ENCODE data around the gene PRMT7.

Gene PRMT7

DNA sequence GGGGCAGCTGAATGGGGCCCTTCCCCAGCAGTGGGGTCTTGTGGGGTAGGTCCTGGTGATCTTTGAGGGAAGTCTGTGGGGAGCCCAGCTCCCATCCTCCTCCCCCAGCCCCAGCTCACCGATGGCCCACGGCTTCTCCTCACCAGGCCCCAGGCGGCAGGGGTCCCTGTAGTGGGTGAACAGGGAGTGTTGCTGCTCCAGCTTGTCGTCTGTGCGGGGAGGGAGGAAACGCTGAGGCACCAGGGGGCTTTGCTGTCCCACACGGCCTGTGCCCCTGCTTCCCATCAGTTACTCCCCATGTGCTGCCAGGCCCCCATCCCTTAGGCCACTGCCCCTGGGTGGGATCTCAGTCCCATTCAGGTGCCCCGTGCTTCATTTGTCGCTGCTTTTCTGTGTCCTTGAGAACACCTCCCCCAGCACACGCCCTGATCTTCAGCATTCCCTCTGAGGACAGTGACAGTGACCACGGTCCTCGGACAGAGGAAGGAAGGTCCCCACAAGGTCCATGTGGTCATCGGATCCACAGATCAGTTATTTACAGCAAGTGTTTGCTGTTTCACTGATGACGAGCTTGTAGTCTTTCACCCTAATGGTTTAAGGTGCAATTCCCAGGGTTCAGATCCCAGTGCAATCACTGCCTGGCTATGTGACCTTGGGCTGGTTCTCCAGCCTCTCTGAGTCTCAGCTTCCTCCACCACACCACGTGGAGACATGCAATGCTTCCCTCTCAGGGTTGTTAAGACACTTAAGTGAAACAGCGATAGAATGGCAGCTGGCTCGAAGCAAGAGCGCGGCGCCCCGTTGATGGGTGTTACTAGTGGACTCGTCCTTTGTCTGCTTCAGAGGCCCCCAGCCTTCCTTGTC, 53.1 kb downstream of the PRMT7 start:
- DNase-seq (ENCODE audit: low spot score), result no peak

DNA sequence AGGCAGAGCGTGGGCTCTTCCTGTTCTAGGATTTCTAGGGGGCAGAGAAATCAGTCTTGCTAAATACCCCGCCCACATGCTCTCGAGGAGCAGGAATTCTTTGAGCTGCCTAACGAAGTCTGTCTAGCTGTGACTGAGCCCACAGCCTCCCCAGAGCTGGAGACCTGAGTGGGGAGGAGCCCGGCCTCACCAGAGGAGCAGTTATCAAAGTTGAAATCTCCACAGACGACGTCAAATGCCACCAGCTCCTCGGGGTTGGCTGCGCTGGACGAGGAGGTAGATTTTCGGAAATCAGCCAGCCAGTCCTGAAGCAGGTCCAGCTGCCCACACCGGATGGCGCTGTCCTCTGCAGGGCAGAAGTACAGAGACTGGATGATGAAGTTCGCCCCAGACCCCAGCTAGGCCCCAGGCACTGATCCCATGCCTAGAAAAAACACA, 53.8 kb downstream of the PRMT7 start:
- no peak for DNase-seq (ENCODE audit: low spot score)

DNA sequence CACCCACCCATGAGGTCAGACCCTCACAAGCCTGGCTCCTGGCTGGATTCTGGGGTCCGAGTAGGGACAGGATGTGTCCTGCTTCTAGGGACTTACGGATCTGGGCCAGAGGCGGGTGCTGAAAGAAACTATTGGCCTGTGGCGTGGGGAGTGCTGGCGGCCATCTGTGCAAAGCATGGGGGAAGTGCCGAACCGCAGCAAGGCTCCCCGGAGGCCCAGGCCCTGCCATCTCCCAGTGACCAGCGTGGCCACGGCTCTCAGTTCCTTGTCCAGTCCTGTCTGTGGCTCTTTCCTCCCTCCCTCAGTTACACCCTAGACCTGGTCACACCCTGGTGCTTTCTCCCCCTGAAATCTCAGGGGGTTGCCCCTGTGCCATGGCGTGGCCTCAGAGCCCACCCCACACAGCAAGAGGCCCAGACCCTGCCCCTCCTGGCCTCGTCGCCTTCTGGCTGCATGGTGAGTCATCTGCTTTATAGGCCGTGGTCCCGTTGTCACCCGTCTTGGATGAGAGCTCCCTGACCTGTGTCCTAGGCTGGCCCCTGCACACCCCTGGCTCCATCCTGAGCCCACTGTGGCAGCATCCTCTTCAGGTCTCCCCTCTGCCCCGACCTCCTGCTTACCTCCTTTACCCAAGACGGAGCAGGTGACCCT, 54.5 kb downstream of the PRMT7 start:
- DNase-seq (ENCODE audit: low spot score), result no peak

DNA sequence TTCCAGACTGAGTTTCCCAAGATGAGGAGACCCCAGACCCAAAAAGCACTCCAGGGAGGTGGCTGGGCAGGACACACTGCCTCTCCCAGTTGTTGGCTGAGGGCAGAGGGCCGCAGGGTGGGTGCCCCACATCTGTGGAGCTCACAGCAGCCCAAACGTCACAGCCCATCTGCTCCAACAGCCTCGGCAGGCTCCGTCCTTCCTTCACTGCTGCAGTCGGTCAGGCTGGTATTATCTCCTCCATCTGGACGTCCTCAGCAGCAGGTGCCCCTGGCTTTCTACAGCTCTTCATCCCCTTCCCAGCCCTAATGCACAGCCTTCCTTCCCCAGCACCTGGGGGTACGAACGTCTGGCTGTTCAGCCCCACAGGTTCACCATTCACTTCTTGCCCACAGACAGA, 55.2 kb downstream of the PRMT7 start:
- no peak for DNase-seq (ENCODE audit: low spot score)

DNA sequence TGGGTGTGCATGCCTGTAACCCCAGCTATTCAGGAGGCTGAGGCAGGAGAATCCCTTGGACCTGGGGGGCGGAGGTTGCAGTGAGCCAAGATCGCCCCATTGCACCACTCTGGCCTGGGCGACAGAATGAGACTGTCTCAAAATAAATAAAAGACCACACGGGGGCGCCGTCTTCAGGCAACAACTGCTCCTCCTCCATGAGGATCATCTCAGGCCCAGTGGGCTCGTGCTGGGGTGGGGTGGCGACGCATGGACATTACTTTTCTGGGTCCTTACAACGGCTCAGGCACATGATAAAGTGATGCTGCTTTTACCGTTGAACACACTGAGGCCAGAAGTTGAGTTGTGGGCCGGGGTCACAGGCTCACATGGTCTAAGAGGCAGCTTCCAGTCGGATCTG, 56.2 kb downstream of the PRMT7 start:
- peak; percentile 55 for DNase-seq (ENCODE audit: low spot score)

DNA sequence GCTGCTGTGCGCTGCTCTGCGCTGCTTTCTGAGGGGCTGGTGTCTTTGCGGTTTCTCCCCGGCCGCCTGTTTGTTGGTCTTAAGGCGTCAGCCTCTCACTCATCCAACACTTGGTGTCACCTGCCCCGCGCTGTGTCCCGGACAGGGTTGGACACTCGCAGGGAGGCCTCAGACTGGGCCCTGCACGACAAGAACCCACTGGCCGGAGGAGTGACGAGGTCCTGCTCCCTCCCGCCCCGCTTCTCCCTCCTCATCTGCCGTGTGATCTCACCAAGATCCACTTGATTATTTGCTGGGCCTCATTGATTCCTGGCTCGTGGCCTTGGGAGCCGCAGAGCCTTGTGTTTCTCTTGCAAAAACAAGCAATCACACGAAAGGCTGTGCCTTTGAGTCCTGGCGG, 56.6 kb downstream of the PRMT7 start:
- no peak for DNase-seq (ENCODE audit: low spot score)

DNA sequence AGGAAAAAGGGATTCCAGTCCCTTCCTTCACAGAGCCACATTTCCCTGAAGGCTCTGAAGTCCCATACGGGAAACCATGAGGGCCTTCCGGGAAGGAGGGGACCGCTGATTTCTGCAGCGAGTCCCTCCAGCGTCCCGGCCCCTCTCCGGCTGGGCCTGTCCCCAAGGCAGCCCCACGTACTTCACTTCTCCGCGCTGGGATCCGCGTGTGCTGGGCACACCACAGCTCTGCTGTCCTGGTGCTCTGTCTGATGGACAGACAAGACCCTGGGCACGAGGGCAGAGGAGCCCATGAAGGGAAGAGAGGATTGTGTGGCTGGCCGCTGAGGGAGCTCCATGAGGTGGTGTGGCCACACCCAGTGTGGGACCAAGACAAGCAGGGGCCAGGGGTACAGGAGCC, 57.1 kb downstream of the PRMT7 start:
- DNase-seq (ENCODE audit: low spot score), result no peak

DNA sequence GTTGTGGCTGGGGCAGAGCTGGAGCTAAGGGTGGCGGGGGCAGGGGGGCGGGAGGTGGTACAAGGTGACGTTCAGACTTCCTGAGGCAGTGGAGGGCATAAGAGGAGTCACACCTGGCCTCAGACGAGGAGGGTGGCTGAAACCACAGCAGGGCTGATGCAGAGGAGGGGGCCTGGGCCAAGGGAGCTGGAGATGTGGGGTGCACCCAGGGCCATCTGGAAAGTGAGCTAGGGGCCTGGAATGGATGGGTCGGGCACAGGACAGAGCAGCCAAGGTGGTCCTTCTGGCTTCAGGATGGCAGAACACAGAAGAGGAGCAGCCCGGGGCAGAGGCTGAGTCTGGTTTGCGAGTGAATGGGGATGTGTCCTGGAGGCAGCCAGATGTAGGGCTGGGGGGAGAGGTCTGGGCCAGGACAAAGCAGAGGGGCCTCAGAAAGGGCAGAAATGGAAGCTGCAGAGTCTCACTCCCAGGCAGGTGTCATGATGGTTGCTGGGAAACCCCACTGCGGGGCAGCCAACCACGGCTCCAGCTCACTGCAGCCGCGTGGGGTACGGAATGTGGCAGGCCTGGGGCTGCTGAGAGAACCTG, 57.6 kb downstream of the PRMT7 start:
- no peak for DNase-seq (ENCODE audit: low spot score)

DNA sequence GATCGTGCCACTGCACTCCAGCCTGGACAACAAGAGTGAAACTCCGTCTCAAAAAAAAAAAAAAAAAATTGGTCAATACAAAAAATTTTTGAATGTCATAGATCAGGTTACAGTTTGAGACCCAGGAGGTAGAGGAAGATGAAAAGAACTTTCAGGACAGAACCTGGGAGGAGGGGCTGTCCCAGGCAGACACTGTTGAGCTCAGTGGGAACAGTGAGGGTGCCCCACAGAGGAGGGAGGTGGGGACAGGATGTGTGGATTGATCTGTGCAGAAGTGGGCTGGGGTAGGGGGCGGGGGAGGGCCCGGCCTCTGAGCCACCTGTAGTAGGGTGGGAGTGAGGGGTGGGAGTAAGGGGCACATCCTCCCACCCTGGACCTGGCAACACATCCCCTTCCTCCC, 58.3 kb downstream of the PRMT7 start:
- no peak for DNase-seq (ENCODE audit: low spot score)

DNA sequence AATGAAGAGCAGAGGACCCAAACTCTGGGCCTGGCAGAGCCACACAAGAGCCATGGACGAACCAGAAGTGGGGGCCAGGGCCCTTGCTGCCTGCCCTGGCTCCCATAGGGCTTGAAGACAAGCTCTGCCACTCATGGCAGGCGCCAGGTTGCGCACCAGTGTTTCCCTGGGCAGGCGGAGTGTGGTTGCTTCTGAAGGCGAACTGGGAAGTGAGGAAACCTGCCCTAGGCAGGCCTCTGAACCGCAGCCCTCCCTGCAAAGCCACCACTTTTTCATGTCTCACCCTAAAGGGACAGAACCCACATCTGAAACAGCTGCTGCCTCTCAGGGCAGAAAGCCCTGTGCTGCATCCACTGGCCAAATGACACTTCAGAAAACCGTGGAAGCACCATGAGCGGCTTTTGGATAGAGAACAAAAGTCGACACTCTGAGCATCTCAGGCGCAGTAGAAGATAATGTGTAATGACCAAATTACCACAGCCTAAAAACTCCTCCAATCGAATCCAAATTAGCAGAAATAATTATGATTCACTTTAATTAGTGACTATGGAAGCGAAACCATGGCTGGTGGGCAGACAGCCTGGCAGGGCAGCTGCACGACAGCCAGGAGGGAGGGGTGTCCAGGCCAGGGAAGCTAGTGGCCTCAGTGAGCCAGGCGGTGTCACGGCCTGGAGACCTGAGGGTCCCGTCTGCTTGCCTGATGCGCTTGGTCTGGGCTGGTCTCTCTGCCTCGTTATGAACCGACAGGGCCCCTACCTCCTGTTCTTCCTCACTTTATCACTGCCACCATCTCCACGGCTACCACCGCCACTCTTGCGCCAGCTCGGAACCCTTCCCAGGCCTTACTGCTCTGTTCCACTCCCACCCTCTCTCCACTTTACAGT, 59.1 kb downstream of the PRMT7 start:
- peak; percentile 36 for DNase-seq (ENCODE audit: low spot score)

DNA sequence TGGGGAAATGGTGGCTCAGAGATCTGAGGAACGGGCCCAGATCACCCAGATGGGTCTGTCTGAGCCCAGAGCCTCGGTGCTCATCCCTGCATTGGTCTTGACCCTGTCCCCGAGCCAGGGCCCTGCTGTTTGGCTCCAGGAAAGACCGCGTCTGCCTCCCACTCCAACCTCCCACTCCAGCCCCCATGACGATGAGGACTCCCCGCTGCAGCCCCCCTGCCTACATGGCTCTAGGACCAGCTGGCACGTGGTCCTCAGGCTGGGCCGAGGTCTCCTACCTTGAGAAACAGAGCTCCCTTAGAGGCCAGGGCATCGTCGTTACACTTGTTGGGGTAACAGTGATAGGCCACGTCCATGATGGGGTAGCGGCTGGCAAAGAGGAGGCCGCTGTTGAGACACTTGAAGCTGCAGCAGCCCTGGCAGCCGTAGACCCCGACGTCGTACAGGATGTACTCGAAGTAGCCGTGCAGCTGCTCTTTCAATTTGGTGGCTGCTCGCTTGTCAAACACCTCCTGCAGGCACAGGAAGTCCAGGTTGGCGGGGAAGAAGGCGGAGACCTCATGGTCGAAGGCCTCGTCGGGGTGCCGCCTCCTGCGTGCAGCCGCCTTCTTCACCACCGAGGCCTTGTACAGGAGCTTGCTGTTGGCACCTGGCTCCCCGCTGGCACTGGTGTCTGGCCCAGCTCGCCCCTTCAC, 59.9 kb downstream of the PRMT7 start:
- no peak for DNase-seq (ENCODE audit: low spot score)

DNA sequence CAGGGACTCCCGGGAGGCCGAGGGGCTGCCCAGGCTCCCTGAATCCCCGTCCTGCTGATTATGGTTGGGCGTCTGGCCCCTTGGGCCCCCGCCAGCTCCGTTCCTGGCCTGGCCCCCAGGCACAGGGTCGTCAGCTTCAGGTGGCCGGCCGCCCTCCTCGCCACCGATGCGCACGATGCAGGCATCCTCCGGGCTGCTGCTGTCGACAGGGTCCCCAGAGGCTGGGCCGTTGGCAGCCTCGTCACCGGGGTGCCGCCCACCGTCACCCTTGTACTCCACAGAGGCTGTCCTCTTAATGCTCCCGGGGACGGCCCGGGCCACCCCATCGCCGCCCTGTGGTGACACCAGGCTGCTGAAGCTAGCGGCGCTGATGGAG, 60.4 kb downstream of the PRMT7 start:
- DNase-seq (ENCODE audit: low spot score), result no peak

DNA sequence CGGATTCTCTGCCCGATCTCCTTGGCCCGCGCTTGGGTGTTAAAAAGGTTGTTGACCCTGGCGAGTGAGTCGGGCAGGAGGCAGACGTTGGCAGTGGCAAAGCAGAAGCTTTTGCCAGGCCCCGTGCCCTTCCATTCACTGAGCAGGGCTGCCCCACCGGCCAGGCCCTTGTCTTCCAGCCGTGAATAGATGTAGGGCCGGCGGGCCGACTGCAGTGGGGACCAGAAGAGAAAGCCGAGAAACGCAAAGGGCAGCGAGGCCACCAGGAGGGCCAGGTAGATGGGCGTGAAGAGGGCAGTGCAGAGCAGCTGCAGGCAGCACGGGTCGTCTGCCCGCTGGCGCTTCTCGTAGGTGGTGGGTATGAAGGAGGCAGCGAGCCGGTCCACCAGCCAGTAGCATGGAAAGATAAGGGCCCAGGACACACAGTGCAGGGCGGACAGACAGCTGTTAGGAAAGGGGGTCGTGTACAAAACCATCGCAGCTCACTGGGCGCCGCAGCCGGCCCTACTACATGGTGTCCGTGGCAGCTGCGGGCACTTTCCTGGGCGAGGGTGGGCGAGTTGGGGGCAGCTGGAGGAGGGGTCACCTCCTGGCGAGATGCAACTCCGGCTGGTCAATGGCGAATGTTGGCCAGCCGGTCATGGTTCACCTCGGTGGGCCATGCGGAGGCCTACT, 61.0 kb downstream of the PRMT7 start:
- DNase-seq (ENCODE audit: low spot score), result no peak

DNA sequence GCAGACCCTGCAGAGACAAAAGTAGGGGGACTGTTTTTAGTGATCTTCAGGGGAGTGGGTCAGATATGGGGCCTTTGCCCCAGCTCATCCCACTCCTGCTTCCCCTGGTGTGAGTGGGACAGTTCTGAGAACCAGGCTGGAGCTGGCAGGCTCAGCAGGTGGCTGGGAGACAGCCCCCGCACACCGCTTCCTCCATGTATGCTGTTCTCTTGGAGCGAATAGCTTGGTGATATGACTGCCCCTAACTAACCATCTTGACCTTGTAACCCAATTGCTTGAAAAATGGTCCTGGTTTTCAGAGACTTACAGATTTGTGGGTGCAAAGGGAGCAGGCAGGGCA, 61.5 kb downstream of the PRMT7 start:
- DNase-seq (ENCODE audit: low spot score), result no peak

DNA sequence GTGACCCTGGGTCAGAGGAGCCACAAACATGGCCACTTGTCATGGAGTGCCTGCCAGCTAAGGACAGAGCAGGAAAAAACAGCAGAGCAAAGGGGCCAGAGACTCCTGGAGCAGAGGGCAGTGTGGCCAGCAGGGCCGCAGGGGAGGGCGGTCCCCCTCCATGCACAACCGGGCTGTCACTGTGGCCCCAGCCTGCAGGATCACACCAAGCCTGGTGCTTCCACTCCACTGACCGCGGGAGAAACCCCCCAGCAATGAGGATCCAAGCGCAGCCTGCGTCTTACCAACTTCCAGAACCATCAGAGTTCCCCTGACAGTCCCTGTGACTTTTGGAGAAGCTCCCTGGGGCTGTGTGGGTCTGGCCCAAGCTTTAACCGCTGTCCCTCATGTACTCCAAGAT, 62.0 kb downstream of the PRMT7 start:
- DNase-seq (ENCODE audit: low spot score), result no peak

DNA sequence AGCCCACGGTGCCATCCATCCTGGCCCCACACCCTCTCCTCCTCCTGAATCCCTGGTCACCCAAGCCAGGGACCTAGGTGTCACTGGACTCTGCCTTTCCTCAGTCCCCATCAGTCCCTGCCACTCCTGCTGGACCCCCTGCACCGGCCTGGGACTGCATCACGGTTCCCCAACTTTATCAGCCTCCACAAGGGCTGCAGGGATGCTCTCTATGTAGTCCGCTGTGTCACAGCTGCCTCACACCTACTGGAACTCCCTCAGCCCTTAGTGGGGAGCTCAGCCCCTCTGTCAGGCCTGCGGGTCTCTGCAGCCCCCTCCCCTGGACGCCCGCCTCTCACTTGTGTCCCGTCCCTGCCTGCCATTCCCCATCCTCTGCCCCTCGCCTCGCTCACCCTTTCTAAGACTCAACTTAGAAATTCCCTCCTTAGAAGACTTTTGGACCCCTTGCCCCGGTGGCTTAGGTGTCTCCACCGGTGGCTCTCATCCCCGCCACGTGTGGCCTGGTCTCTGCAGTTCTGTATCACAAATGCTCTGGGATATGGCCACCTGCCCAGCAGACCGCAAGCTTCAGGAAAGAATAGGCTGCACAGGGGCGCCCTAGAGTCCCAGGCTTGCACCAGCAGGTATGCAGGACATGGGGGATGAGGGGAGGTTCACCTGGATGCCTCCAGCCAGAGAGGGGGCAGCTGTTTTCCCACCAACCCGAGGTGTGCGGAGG, 62.9 kb downstream of the PRMT7 start:
- no peak for DNase-seq (ENCODE audit: low spot score)

DNA sequence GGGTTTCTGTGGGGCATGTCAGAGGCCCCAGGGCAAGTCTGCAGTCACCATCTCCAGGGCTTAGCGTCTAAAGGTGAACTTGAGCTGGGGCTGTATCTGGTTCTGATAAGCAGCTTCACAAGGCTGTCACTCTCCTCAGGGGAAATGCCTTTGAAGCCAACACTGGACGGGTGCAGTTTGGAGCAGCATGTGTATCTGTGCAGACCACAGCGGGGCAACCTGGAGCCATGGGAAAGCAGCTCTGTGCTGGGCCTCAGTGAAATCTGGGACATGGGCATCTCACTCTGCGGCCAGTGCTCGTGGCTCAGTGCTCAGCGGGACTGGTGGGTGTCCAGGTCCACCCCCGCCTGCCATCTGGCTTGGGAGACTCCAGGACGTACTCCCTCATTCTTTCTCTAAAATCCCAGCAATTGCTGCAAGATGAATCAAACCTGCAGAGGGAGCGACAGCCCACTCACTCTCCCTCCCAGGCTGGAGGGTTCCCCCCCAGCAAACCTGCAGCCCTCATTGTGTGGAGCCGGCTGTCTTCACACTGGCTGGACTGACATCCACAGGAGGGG, 63.5 kb downstream of the PRMT7 start:
- no peak for DNase-seq (ENCODE audit: low spot score)

DNA sequence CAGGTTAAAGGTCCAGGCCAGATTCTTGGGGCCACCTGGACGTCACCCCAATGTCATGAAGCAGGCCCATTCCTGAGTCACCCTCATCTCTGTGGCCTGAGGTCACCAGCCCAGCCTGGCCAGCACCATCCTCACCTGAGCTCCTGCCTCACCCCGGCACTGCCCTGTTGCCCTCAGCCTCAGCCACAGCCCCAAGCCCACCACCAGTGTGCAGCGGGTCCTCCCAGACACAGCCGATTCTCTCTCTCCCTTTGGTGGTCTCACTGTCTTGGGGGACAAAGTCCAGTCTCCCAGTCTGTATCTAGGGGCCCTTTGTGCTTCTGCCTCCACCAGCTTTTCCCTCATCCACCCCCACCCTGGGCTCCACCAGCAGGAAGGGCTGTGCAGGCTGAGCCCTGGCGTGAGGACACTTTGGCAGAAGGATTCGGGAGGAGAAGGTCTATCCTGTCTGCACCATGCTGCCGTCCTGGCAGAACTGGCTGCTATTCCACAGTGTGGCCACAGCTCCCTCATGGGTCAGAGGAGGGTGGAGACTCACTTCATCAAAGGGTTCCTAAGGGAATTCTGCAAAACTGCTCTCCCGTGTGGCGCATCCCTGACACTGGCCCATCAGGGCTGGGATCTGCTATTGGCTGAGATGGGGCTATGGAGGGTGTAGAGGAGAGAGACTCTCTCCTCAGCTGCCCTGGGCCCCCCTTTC, 64.3 kb downstream of the PRMT7 start:
- DNase-seq (ENCODE audit: low spot score), result no peak

DNA sequence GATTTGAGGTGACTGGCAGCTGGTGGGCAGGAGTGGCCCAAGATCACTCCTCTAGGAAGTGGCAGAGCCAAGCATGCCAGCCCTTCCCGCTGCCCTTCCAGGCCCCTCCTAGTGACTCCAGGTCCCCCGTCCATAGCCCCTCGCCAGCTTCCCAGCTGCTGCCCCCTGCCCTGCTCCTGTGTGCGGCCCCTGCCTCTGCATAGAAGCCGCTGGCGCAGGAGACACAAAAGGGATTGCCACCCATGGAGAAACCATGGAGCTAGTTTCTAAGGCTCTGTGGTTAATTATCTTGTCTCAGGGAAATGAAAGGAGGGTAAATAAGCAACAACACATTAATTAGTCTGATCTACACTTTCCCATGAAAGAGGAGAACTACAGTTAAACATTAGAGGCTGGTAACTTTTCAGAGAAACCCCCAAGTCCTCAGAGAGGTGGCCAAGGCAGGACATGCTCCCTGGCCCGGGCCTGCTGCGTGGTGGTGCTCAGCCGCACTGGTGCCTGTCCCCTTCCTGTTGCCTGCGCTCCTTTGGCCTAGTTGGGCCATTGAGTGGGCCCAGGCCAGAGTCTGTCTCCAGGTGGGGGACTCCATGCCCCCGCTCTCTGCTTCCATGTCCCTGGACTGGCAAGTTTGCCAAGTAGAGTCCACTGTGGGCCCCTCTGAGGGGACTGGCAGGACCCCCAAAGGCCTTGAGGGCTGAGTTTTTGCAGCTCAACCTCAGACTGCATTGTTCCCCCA, 65.2 kb downstream of the PRMT7 start:
- DNase-seq (ENCODE audit: low spot score), result no peak

All from activated CD4-positive, alpha-beta T cell treated with anti-CD3 and anti-CD28 coated beads, Interleukin-2, Interleukin-4, amounts not matched to agents 100 ng/mL and 50 ng/mL, durations not matched to agents 16 hours and 8 hours (primary cell).